Measurements from ENCODE around the gene LBX2. TPM values are rescaled to one million over a fixed set of nuclear protein-coding genes. Genes with fewer than 3 reads are reported as not detected.

The LBX2 gene
- total RNA-seq, 2 experiments from 2014 or later = 0.36 to 0.43 TPM

DNA sequence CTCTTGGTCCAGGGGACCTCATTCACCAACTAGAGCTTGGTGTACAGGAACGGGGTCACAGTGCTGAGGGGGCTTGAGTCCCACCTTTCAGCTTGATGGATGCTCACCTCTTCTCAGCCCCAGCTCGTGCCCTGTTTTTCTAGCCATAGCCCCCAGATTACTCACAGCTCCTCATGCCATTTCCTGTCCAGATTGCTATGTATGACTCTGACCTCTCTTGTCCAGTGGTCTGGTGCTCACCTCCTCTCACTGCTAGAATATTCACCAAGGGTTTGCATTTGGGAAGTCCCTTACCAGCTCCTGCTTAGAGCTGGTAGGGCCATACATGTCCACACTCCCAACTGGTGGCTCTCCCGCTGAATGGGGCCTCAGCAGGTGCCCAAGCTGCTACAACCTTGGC lies 5.9 kb downstream of the LBX2 start:
- ChIA-PET POLR2A (interaction anchor here (0.6 to 1.2 kb wide), 3 partner anchors 11 to 46 kb away, joined by 3 to 4 read pairs (median 3); partner anchors contain the start of genes CCDC142 and TTC31), CTCF (interaction anchor here (1.2 to 5.7 kb wide), 3 partner anchors 10 to 94 kb away, joined by 4 to 32 read pairs (median 5); partner anchors contain the start of genes CCDC142 and TTC31)
- Mint-ChIP-seq H3K36me3 (ENCODE audit: low read depth) (peaks cover 12% of the 10 kb centered on the region), H3K9me3 (no peaks in the 10 kb centered on the region), H3K27ac (no peak overlapping the region), H3K4me3 (no peak overlapping the region), H3K4me1 (ENCODE audit: low read depth) (peaks cover 4% of the 10 kb centered on the region), H3K27me3 (peaks cover 6% of the 10 kb centered on the region)
- TF ChIP-seq, protein P1, sequence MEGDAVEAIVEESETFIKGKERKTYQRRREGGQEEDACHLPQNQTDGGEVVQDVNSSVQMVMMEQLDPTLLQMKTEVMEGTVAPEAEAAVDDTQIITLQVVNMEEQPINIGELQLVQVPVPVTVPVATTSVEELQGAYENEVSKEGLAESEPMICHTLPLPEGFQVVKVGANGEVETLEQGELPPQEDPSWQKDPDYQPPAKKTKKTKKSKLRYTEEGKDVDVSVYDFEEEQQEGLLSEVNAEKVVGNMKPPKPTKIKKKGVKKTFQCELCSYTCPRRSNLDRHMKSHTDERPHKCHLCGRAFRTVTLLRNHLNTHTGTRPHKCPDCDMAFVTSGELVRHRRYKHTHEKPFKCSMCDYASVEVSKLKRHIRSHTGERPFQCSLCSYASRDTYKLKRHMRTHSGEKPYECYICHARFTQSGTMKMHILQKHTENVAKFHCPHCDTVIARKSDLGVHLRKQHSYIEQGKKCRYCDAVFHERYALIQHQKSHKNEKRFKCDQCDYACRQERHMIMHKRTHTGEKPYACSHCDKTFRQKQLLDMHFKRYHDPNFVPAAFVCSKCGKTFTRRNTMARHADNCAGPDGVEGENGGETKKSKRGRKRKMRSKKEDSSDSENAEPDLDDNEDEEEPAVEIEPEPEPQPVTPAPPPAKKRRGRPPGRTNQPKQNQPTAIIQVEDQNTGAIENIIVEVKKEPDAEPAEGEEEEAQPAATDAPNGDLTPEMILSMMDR (IDR thresholded peaks at IDR 0.05) = no peak
- ATAC-seq (no peak), DNase-seq (no peak)
- intact Hi-C loops (cut with micrococcal nuclease) = no loop called here

DNA sequence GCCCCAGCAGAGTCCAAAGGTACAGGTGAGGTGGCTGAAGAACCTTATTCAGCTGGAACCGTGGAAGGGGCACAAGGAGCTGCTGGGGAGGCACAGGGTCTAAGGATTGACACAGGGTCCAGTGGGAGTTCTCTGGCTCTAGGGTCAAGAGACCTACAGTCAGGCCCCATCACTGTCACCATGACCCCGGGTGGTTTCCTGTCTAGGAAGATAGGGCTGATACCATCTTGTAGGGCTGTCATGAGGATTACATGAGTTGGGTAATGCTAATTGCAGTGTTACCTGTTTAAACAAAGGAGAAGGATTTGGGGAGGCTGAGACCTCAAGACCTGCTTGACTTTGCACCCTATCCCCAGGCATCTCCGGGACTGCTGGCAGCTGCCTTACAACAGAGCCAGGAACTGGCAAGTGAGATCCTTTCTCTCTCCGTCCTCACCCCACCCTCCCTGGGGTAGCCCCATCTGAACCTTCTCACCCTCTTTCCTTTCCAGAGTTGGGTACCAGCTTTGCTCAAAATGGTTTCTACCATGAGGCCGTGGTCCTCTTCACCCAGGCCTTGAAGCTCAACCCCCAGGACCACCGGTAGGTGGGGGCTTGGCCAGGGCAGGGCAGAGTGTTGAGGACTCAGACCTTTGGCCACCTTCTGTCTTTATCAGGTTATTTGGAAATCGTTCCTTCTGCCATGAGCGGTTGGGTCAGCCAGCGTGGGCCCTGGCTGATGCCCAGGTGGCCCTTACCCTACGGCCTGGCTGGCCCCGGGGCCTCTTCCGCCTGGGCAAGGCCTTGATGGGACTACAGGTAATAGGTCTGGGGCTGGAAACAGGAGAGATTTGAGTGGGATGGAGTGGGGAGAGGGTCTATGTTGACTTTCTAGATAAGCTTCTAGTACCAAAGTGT lies 7.5 kb downstream of the LBX2 start:
- DNase-seq = no peak
- Mint-ChIP-seq H3K9me3 (no peaks in the 10 kb centered on the region), H3K4me3 (no peak overlapping the region), H3K36me3 (ENCODE audit: low read depth) (peaks cover 12% of the 10 kb centered on the region), H3K27me3 (no peaks in the 10 kb centered on the region), H3K27ac (no peak overlapping the region), H3K4me1 (ENCODE audit: low read depth) (no peaks in the 10 kb centered on the region)
- intact Hi-C loops (cut with micrococcal nuclease) = no loop called here
- POLR2A ChIA-PET = interaction anchor here (0.8 to 1.4 kb wide), 2 partner anchors 9 to 11 kb away, joined by 3 to 4 read pairs; no protein-coding TSS in a partner anchor
- CTCF ChIA-PET = interaction anchor here (2.1 to 5.7 kb wide), 2 partner anchors 9 to 96 kb away, joined by 5 to 32 read pairs; partner anchors contain the start of genes CCDC142 and TTC31
- ATAC-seq = no peak
- TF ChIP-seq, protein P1 (IDR thresholded peaks at IDR 0.05) = no peak

DNA sequence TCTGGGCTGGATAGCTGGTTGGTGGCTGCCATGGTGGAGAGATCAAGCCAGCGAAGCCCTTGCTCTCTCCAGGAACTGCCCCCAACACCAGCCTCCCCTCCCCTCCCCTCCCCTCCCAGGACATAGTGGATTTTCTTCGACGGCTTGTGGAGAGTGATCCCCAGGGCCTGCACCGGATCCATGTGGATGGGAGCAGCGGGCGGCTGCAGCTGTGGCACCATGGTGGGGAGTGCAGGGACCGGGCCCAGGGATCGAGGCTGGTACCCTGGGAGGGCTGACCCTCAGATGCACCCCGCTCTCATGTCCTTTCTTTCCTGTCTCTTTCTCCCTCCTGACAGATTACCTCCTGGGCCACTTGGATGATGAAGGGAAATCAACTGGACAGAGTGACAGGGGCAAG lies 9.5 kb downstream of the LBX2 start:
- ATAC-seq = no peak
- intact Hi-C loops (cut with micrococcal nuclease) = no loop called here
- H3K27ac Mint-ChIP-seq = no peak overlapping the region
- peaks cover 2% of the 10 kb centered on the region for H3K4me1 Mint-ChIP-seq (ENCODE audit: low read depth)
- no peaks in the 10 kb centered on the region for H3K27me3 Mint-ChIP-seq
- CTCF ChIA-PET = interaction anchor here (0.9 to 2.1 kb wide), 2 partner anchors 42 to 96 kb away, joined by 4 to 6 read pairs; no protein-coding TSS in a partner anchor
- peaks cover 19% of the 10 kb centered on the region for H3K36me3 Mint-ChIP-seq (ENCODE audit: low read depth)
- no peaks in the 10 kb centered on the region for H3K9me3 Mint-ChIP-seq
- POLR2A ChIA-PET = interaction anchor here (0.9 to 1.2 kb wide), 3 partner anchors 12 to 39 kb away, joined by 3 to 4 read pairs (median 3); partner anchors contain the start of genes AUP1 and HTRA2
- H3K4me3 Mint-ChIP-seq = no peak overlapping the region
- TF ChIP-seq, protein P1 (IDR thresholded peaks at IDR 0.05) = no peak
- no peak for DNase-seq

DNA sequence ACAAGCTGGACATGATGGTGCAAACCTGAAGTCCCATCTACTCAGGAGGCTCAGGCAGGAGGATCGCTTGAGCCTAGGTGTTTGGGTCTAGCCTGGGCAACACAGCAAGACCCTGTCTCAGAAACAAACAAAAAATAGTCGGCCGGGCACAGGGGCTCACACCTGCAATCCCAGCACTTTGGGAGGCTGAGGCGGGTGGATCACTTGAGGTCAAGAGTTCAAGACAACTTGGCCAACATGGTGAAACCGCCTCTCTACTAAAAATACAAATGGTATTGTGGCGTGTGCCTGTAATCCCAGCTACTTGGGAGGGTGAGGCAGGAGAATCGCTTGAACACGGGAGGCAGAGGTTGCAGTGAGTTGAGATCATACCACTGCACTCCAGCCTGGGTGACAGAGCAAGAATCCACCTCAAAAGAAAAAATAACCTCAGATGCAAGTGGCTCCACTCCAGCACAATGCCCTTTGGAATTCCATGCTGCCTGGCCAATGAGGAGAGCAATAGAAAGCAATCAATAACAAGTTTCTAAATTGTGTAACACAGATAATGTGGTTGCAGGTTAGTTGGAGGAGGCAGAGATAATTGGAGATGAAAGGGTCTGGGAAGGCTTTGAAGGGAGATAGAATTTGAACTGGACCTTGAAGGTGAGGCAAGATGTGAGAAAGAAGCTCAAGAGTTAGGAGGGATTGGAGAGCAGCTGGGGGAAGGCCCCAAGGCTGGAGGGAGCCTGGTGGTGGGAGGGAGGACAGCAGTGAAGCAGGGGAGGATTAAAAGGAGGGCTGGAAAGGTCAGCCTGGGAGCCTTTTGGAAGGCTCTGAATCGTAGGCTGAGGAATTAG lies 10.5 kb downstream of the LBX2 start:
- no peak overlapping the region for H3K4me3 Mint-ChIP-seq
- no peaks in the 10 kb centered on the region for H3K27me3 Mint-ChIP-seq
- TF ChIP-seq, protein P1 (IDR thresholded peaks at IDR 0.05) = no peak
- DNase-seq (no peak), ATAC-seq (no peak)
- peaks cover 20% of the 10 kb centered on the region for H3K36me3 Mint-ChIP-seq (ENCODE audit: low read depth)
- H3K27ac Mint-ChIP-seq = no peak overlapping the region
- no peaks in the 10 kb centered on the region for H3K9me3 Mint-ChIP-seq
- ChIA-PET CTCF (interaction anchor here (0.9 to 2.1 kb wide), 3 partner anchors 43 to 99 kb away, joined by 3 to 6 read pairs (median 4); no protein-coding TSS in a partner anchor), POLR2A (interaction anchor here (0.9 to 1.2 kb wide), 4 partner anchors 13 to 67 kb away, joined by 3 to 4 read pairs (median 3); partner anchors contain the start of genes AUP1 and HTRA2)
- intact Hi-C loops (cut with micrococcal nuclease) = no loop called here
- H3K4me1 Mint-ChIP-seq (ENCODE audit: low read depth) = peaks cover 6% of the 10 kb centered on the region
